Measurements from ENCODE around the gene TAGLN3. TPM values are rescaled to one million over a fixed set of nuclear protein-coding genes. Genes with fewer than 3 reads are reported as not detected.
A peak's percentile ranks its signal among the peaks of the same experiment; 100 is the strongest.

TAGLN3 gene
- total RNA-seq, 2 donors from 2014 or later: not detected

GRCh38 chr3:112002096-112002971, 3.6 kb downstream of the TAGLN3 start:
- intact Hi-C loops (cut with DNase I): no loop called here
- DNase-seq (no peak), ATAC-seq (no peak)

- DNase-seq (no peak), ATAC-seq (no peak)
- intact Hi-C loops (cut with DNase I): no loop called here
Measured at GRCh38 chr3:112003321-112004080, 4.8 kb downstream of the TAGLN3 start.

- DNase-seq: no peak
- intact Hi-C loops (cut with DNase I): no loop called here
- no peak for ATAC-seq
Measured at GRCh38 chr3:112004187-112004586, 5.5 kb downstream of the TAGLN3 start.

- no peak for ATAC-seq
- intact Hi-C loops (cut with DNase I): no loop called here
- no peak for DNase-seq
Measured at GRCh38 chr3:112004669-112005068, 5.9 kb downstream of the TAGLN3 start.

GRCh38 chr3:112005091-112005672, 6.5 kb downstream of the TAGLN3 start:
- no peak for DNase-seq
- intact Hi-C loops (cut with DNase I): no loop called here
- no peak for ATAC-seq

- DNase-seq (no peak), ATAC-seq (peak in 1 of 2 donors; percentile 64)
- intact Hi-C loops (cut with DNase I): no loop called here
Measured at GRCh38 chr3:112007633-112008032, 8.9 kb downstream of the TAGLN3 start.

GRCh38 chr3:112009670-112010069, 10.9 kb downstream of the TAGLN3 start:
- intact Hi-C loops (cut with DNase I): no loop called here
- DNase-seq: no peak
- ATAC-seq: no peak

GRCh38 chr3:112010636-112011035, 11.9 kb downstream of the TAGLN3 start:
- ATAC-seq (no peak), DNase-seq (no peak)
- intact Hi-C loops (cut with DNase I): no loop called here

GRCh38 chr3:112011376-112011940, 12.7 kb downstream of the TAGLN3 start:
- intact Hi-C loops (cut with DNase I): no loop called here
- ATAC-seq: no peak

GRCh38 chr3:112012205-112012992, 13.7 kb downstream of the TAGLN3 start:
- DNase-seq: no peak
- peak in 1 of 2 donors; percentile 14 for ATAC-seq
- intact Hi-C loops (cut with DNase I): loop anchor here in 1 of 2 donors (2.0 kb wide), 2 partner anchors 294 to 344 kb away; no protein-coding TSS in a partner anchor

More at GRCh38 chr3:112011376-112011940, 12.7 kb downstream of the TAGLN3 start:
- DNase-seq: no peak

GRCh38 chr3:112013058-112013783, 14.5 kb downstream of the TAGLN3 start:
- peak; percentile 79 to 86 for ATAC-seq
- peak; percentile 67 for DNase-seq
- intact Hi-C loops (cut with DNase I): loop anchor here in 1 of 2 donors (2.0 kb wide), 2 partner anchors 294 to 344 kb away; no protein-coding TSS in a partner anchor

GRCh38 chr3:112013784-112014143, 15.0 kb downstream of the TAGLN3 start:
- ATAC-seq (no peak), DNase-seq (no peak)
- intact Hi-C loops (cut with DNase I): loop anchor here in 1 of 2 donors (2.0 kb wide), 2 partner anchors 295 to 345 kb away; no protein-coding TSS in a partner anchor

- intact Hi-C loops (cut with DNase I): no loop called here
- DNase-seq (no peak), ATAC-seq (no peak)
Measured at GRCh38 chr3:112017091-112017490, 18.4 kb downstream of the TAGLN3 start.

- intact Hi-C loops (cut with DNase I): no loop called here
- ATAC-seq (no peak), DNase-seq (no peak)
Measured at GRCh38 chr3:112018712-112019111, 20.0 kb downstream of the TAGLN3 start.

GRCh38 chr3:112019716-112020115, 21.0 kb downstream of the TAGLN3 start:
- intact Hi-C loops (cut with DNase I): no loop called here
- DNase-seq (no peak), ATAC-seq (no peak)

- no peak for DNase-seq
- intact Hi-C loops (cut with DNase I): no loop called here
- ATAC-seq: no peak
Measured at GRCh38 chr3:112020674-112021085, 22.0 kb downstream of the TAGLN3 start.

- no peak for DNase-seq
- no peak for ATAC-seq
- intact Hi-C loops (cut with DNase I): no loop called here
Measured at GRCh38 chr3:112027142-112027541, 28.4 kb downstream of the TAGLN3 start.

GRCh38 chr3:112027826-112028225, 29.1 kb downstream of the TAGLN3 start:
- intact Hi-C loops (cut with DNase I): no loop called here
- ATAC-seq (peak; percentile 67 to 91), DNase-seq (no peak)
